Subcutaneous abdominal adipose tissue (tissue), 5 donors: ENCODE data around the gene HES6.

Source experiments
- H3K27ac ChIP-seq: one replicate; pipeline ENCODE4 v1.7.0; 2013; ENCODE audit warnings: low read depth, mild to moderate bottlenecking, inconsistent platforms, low read length, moderate library complexity
- H3K27me3 ChIP-seq, 5 donors: one replicate each; pipeline ENCODE4 v1.7.0; 2013; ENCODE audit warnings: low read length in 5 of 5, inconsistent platforms in 1 of 5; ENCODE audit not compliant: control insufficient read depth in 5 of 5, insufficient read depth in 4 of 5
- H3K36me3 ChIP-seq, 5 donors: one replicate each; pipeline ENCODE4 v1.7.0; 2013; ENCODE audit warnings: low read length in 5 of 5; ENCODE audit not compliant: control insufficient read depth in 5 of 5, insufficient read depth in 5 of 5
- H3K4me1 ChIP-seq, 5 donors: one replicate each; pipeline ENCODE4 v1.7.0; 2013; ENCODE audit warnings: low read length in 5 of 5, mild to moderate bottlenecking in 3 of 5, moderate library complexity in 1 of 5; ENCODE audit not compliant: control insufficient read depth in 5 of 5, insufficient read depth in 5 of 5
- H3K4me3 ChIP-seq, 5 donors: one replicate each; pipeline ENCODE4 v1.7.0; 2013; ENCODE audit warnings: low read length in 5 of 5, low read depth in 1 of 5
- H3K9ac ChIP-seq, 5 donors: one replicate each; pipeline ENCODE4 v1.7.0; 2013; ENCODE audit warnings: low read length in 5 of 5, mild to moderate bottlenecking in 4 of 5, moderate library complexity in 3 of 5
- H3K9me3 ChIP-seq, 5 donors: one replicate each; pipeline ENCODE4 v1.7.0; 2013; ENCODE audit warnings: low read length in 5 of 5; ENCODE audit not compliant: control insufficient read depth in 5 of 5
- donor health status: healthy.
- donor health status: healthy.
- donor health status: healthy.
- donor health status: healthy.
- donor health status: healthy.

Gene HES6

DNA sequence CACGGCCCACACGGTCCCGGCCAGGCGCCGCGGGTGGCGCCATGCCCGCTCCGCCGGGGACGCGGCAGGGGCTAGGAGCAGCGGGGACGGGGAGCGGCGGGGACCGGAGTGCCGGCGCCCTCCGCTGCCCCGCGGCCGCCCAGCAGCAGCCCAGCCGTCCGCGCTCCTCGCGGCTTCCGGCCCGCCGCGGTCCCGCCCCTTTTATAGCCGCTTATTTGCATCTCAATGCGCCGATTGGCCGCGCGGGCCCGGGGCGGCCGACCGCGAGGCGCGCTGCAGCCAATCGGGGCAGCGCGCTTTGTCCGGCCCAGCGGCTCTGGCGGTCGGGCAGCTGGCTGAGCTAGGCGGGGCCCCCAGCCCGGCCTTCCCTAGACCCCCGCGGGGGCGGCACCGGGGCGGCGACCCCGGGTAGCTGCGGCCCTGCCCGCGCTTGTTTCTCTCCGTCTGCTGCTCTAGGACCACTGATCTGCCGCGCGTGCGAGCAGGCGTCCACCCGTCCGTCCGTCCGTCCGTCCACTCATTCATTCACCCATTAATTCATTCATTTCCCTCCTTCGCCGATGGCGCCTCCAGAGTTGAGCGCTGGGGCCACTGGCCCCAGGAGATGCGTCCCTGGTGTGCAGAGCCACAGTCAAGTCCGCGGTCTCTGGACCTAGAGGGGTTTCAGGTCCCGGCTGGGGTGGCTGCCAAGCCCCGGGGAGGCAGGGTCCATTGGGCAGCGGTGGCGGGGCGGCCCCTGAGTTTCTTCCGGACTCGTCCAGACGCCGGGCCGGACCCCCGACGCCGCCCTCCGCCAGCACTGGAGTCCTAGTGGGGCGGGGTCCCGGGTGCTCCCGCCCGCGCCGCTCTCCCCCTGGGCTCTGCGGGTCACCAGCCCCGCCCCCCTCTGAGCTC, at the start of gene HES6:
Gene HES6 (minus strand): TSS at position 176 of the 894 bp plus-strand sequence. CDS start 133 bp downstream, at position 43.
- peaks cover 0 to 3% (median 0%) of the 10 kb centered on the region in 5 donors for H3K9me3 ChIP-seq
- H3K4me3 ChIP-seq: peak within 1 kb of the TSS in 4 of 5 donors; percentile 54 to 72 (median 63)
- H3K9ac ChIP-seq: no peak within 1 kb of the TSS
- peaks cover 8 to 36% (median 24%) of the 10 kb centered on the region in 5 donors for H3K4me1 ChIP-seq
- H3K36me3 ChIP-seq: peaks cover 1 to 8% (median 5%) of the 10 kb centered on the region in 5 donors
- H3K27me3 ChIP-seq: peaks cover 0 to 13% (median 10%) of the 10 kb centered on the region in 5 donors
- no peak within 1 kb of the TSS for H3K27ac ChIP-seq

- H3K4me3 ChIP-seq: peak overlapping the region; percentile 56 to 97 (median 82)
- peaks cover 13 to 53% (median 42%) of the 10 kb centered on the region in 5 donors for H3K4me1 ChIP-seq
These were observed 49.7 kb upstream of the HES6 start for GRCh38 chr2:238289574-238289973.

GRCh38 chr2:238288650-238289573, 49.1 kb upstream of the HES6 start:
- H3K36me3 ChIP-seq: no peaks in the 10 kb centered on the region
- H3K9me3 ChIP-seq: no peaks in the 10 kb centered on the region
- peaks cover 13 to 55% (median 45%) of the 10 kb centered on the region in 5 donors for H3K4me1 ChIP-seq

More at GRCh38 chr2:238289574-238289973, 49.7 kb upstream of the HES6 start:
- Histone ChIP-seq H3K27ac (no peak overlapping the region), H3K27me3 (no peaks in the 10 kb centered on the region), H3K9ac (peak overlapping the region in 4 of 5 donors; percentile 7 to 61 (median 47)), H3K9me3 (no peaks in the 10 kb centered on the region), H3K36me3 (no peaks in the 10 kb centered on the region)

GRCh38 chr2:238287737-238288649, 48.2 kb upstream of the HES6 start, which contains the start of gene PER2:
Gene PER2, minus strand, starts transcription at chr2:238288610. Its CDS starts 10,674 bp downstream, at chr2:238277936.
- H3K4me1 ChIP-seq: peaks cover 16 to 59% (median 54%) of the 10 kb centered on the region in 5 donors
- peak within 1 kb of the TSS; percentile 81 to 98 (median 95) for H3K9ac ChIP-seq
- no peaks in the 10 kb centered on the region for H3K9me3 ChIP-seq
- H3K27me3 ChIP-seq: no peaks in the 10 kb centered on the region
- H3K27ac ChIP-seq: peak within 1 kb of the TSS; percentile 97
- no peaks in the 10 kb centered on the region for H3K36me3 ChIP-seq
- H3K4me3 ChIP-seq: peak within 1 kb of the TSS; percentile 82 to 97 (median 93)

More at GRCh38 chr2:238288650-238289573, 49.1 kb upstream of the HES6 start:
- Histone ChIP-seq H3K9ac (peak overlapping the region in 4 of 5 donors; percentile 46 to 96 (median 70)), H3K27me3 (no peaks in the 10 kb centered on the region), H3K4me3 (peak overlapping the region; percentile 56 to 97 (median 88)), H3K27ac (peak overlapping the region; percentile 79)

DNA sequence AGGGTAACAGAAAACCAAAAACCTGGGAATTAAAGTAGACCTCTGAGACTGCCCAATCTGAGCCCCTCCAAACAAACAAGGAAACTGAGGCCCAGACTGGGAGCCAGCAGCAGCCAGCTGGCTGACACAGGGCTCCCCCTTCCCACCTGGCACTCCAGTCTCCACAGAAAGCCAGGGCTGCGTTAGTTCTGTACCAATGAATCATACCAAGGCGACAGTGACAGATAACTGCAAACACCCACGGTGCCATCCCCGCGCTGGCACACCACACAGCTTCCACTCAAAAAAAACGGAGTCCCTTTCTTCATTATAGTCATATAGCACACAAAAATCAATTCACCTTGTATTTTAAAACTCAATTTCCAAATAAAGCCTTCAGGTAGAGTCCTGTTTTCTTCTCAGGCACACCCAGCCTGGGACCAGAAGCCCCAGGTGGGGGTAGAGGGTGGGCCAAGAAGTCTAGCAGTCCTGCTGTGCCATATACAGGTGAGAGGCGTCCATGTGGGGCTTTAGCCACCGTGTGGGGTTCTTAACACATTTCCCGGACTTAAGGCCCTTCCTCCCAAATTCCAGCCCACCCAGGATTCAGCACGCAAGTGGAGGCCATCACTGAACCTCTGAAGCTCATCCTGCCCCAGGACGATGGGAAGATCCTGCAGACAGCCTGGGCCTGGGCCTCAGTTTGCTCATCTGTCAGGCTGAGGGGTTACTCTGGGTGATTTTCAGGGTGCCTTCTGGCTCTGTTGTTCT, 47.3 kb upstream of the HES6 start:
- Histone ChIP-seq H3K9me3 (no peaks in the 10 kb centered on the region), H3K36me3 (no peaks in the 10 kb centered on the region), H3K4me3 (peak overlapping the region; percentile 82 to 97 (median 93)), H3K9ac (peak overlapping the region in 4 of 5 donors; percentile 81 to 98 (median 94)), H3K27ac (peak overlapping the region; percentile 97), H3K4me1 (peaks cover 16 to 60% (median 58%) of the 10 kb centered on the region in 5 donors), H3K27me3 (no peaks in the 10 kb centered on the region)

- Histone ChIP-seq H3K9ac (peak overlapping the region in 4 of 5 donors; percentile 64 to 98 (median 86)), H3K27me3 (no peaks in the 10 kb centered on the region), H3K4me1 (peaks cover 16 to 65% (median 60%) of the 10 kb centered on the region in 5 donors), H3K36me3 (no peaks in the 10 kb centered on the region), H3K27ac (peak overlapping the region; percentile 97), H3K4me3 (peak overlapping the region; percentile 82 to 97 (median 93)), H3K9me3 (no peaks in the 10 kb centered on the region)
These were observed 46.7 kb upstream of the HES6 start for GRCh38 chr2:238286551-238286950.

DNA sequence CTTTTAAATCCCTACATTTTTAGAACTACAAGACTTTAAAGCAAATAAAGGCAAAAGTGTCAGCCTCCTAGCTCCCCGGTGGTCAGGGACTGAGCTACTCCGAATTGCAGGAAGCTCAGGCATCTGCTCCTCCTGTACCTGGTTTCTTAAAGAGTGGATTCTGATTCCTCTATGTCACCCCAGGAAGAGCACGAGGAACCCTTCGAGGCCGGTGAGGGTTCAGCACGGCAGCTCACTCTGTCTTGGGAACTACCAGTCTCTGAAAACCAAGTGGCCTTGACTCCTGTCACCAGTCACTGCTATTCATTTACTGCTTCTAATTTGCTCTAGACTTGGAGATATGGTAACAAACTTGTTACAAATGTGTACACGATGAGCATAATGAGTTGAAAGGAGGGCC, 46.3 kb upstream of the HES6 start:
- Histone ChIP-seq H3K4me1 (peaks cover 16 to 65% (median 60%) of the 10 kb centered on the region in 5 donors), H3K9ac (peak overlapping the region in 4 of 5 donors; percentile 58 to 98 (median 78)), H3K27ac (peak overlapping the region; percentile 97), H3K27me3 (no peaks in the 10 kb centered on the region), H3K36me3 (no peaks in the 10 kb centered on the region), H3K9me3 (no peaks in the 10 kb centered on the region), H3K4me3 (peak overlapping the region; percentile 33 to 97 (median 93))

GRCh38 chr2:238285653-238286082, 45.8 kb upstream of the HES6 start:
- no peaks in the 10 kb centered on the region for H3K9me3 ChIP-seq

More at GRCh38 chr2:238285653-238286082, 45.8 kb upstream of the HES6 start:
- Histone ChIP-seq H3K9ac (peak overlapping the region in 4 of 5 donors; percentile 37 to 98 (median 75)), H3K4me3 (peak overlapping the region; percentile 8 to 97 (median 88)), H3K27me3 (no peaks in the 10 kb centered on the region), H3K4me1 (peaks cover 16 to 65% (median 60%) of the 10 kb centered on the region in 5 donors), H3K27ac (peak overlapping the region; percentile 97), H3K36me3 (no peaks in the 10 kb centered on the region)
